ENCODE data around the gene BBOX1.

DNA sequence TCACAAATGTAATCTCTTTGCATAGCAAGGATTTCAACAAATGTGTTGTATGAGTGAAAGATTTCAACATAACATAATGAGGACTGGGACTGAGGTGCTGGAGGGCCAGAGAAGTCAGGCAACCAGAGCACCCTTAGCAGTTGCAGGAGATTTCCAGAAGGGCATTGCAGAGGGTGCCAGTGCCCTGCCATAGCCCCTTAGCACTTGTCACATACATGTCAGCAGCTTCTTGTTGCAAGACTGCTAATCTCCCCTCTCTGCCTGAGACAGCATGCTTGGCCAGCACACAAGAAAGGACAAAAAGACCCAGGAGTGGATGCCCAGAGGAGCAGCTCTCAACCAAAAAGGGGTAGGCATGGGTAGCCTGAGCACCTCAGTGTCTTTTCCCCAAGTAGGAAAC lies 43.2 kb downstream of the BBOX1 start:
- TF ChIP-seq, protein P1, sequence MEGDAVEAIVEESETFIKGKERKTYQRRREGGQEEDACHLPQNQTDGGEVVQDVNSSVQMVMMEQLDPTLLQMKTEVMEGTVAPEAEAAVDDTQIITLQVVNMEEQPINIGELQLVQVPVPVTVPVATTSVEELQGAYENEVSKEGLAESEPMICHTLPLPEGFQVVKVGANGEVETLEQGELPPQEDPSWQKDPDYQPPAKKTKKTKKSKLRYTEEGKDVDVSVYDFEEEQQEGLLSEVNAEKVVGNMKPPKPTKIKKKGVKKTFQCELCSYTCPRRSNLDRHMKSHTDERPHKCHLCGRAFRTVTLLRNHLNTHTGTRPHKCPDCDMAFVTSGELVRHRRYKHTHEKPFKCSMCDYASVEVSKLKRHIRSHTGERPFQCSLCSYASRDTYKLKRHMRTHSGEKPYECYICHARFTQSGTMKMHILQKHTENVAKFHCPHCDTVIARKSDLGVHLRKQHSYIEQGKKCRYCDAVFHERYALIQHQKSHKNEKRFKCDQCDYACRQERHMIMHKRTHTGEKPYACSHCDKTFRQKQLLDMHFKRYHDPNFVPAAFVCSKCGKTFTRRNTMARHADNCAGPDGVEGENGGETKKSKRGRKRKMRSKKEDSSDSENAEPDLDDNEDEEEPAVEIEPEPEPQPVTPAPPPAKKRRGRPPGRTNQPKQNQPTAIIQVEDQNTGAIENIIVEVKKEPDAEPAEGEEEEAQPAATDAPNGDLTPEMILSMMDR (IDR thresholded peaks at IDR 0.05 in 2 of 3, conservative IDR thresholded peaks at IDR 0.05 in 1 of 3; ENCODE audit: borderline replicate concordance in 1 of 3, insufficient read depth in 1 of 3, low read depth in 2 of 3, low read length in 2 of 3) = no peak
- TF ChIP-seq POLR2A (IDR thresholded peaks at IDR 0.05; ENCODE audit: borderline replicate concordance, extremely low read depth, insufficient read depth, insufficient read length) (no peak), SIN3A (IDR thresholded peaks at IDR 0.05; ENCODE audit: low read depth) (no peak)

All from HCT116 (cell line).